GM12878 (cell line): ENCODE measurements around the gene ESR1. TPM values are rescaled to one million over a fixed set of nuclear protein-coding genes. Genes with fewer than 3 reads are reported as not detected.
A peak's percentile ranks its signal among the peaks of the same experiment; 100 is the strongest.

Source experiments
- ATAC-seq: fragments of 200-7000 bp; cut with Tn5 transposase; 3 replicates; pipeline ENCODE4 v1.9.1; 2020; ENCODE audit warnings: mild to moderate bottlenecking, moderate library complexity
- BruUV-seq: library from RNA; stranded (reverse); fragments of 400-500 nt; replicated peaks from 2 replicates; lab custom pipeline; 2021; lab: Mats Ljungman, UMichigan
- CTCF ChIA-PET: fragments of 300-600 bp; sonication (Branson Sonifier 250); formaldehyde crosslinking; extraction: SDS; loops from one replicate; lab custom pipeline; 2021; ENCODE audit warnings: inconsistent platforms; lab: Yijun Ruan, JAX
- POLR2A ChIA-PET: fragments of 350-600 bp; formaldehyde crosslinking; extraction: SDS; loops from one replicate; lab custom pipeline; 2021; ENCODE audit warnings: inconsistent platforms; lab: Charles Lee
- RAD21 ChIA-PET: fragments of 300-600 bp; sonication (Branson Sonifier 250); formaldehyde crosslinking; loops from one replicate; lab custom pipeline; 2023; ENCODE audit warnings: antibody characterized with exemption; ENCODE audit not compliant: unreplicated experiment; lab: Charles Lee
- SMC1A ChIA-PET: fragments of 300-600 bp; sonication (Branson Sonifier 250); formaldehyde crosslinking; loops from one replicate; lab custom pipeline; 2023; ENCODE audit not compliant: unreplicated experiment, uncharacterized antibody; lab: Charles Lee
- DNase-seq: peaks from one replicate; pipeline ENCODE4 v3.0.0-alpha.2; 2011; ENCODE audit warnings: low read depth, low spot score
- FAIRE-seq: peaks from 3 replicates; lab custom pipeline; 2011; peaks lifted over from hg19 to GRCh38; lab: Jason Lieb, UNC
- H2AFZ ChIP-seq: 2 replicates; pipeline ENCODE4 v1.6.0; 2011; ENCODE audit warnings: low read depth, low read length, control low read depth; ENCODE audit not compliant: control insufficient read depth
- H3K27ac ChIP-seq: 2 replicates; pipeline ENCODE4 v1.5.1; 2011; ENCODE audit warnings: control low read depth; ENCODE audit not compliant: control insufficient read depth, insufficient read depth
- H3K27me3 ChIP-seq, 2 experiments: replicated peaks in 1 of 2; 2 replicates each; pipeline versions ENCODE4 v1.6.0 to v1.6.1; 2011; ENCODE audit warnings: low read length in 1 of 2; ENCODE audit not compliant: control insufficient read depth in 2 of 2, insufficient read depth in 2 of 2
- H3K36me3 ChIP-seq, 2 experiments: 2 replicates each; pipeline ENCODE4 v1.5.1; 2011; ENCODE audit warnings: low read length in 1 of 2; ENCODE audit not compliant: control insufficient read depth in 2 of 2, insufficient read depth in 2 of 2
- H3K4me1 ChIP-seq: 2 replicates; pipeline ENCODE4 v1.6.1; 2011; ENCODE audit warnings: mild to moderate bottlenecking, low read length, moderate library complexity, mixed read lengths; ENCODE audit not compliant: control insufficient read depth, insufficient read depth
- H3K4me2 ChIP-seq: 2 replicates; pipeline ENCODE4 v1.6.0; 2011; ENCODE audit warnings: control low read depth; ENCODE audit not compliant: control insufficient read depth, insufficient read depth
- H3K4me3 ChIP-seq: fragments of 200-600 bp; sonication (generic); 2 replicates; pipeline ENCODE4 v1.5.1; 2016
- H3K79me2 ChIP-seq: 2 replicates; pipeline ENCODE4 v1.6.0; 2011; ENCODE audit warnings: low read length; ENCODE audit not compliant: control insufficient read depth, insufficient read depth
- H3K9ac ChIP-seq: 2 replicates; pipeline ENCODE4 v1.8.0; 2011; ENCODE audit warnings: low read length, control low read depth, mixed read lengths; ENCODE audit not compliant: control insufficient read depth, insufficient read depth
- H3K9me3 ChIP-seq: replicated peaks from 3 replicates; pipeline ENCODE4 v1.5.1; 2011; ENCODE audit warnings: mild to moderate bottlenecking, low read length; ENCODE audit not compliant: control insufficient read depth, insufficient read depth
- H4K20me1 ChIP-seq: 2 replicates; pipeline ENCODE4 v1.6.0; 2011; ENCODE audit not compliant: control insufficient read depth, insufficient read depth
- ATF2 ChIP-seq: IDR thresholded peaks from 2 replicates; pipeline ENCODE4 v1.6.1; 2012; ENCODE audit warnings: low read length, inconsistent platforms
- ATF7 ChIP-seq: fragments of 450-650 bp; IDR thresholded peaks from 2 replicates; pipeline ENCODE4 v1.6.1; 2016; ENCODE audit warnings: low read depth, mild to moderate bottlenecking
- BCL11A ChIP-seq: IDR thresholded peaks from 2 replicates; pipeline ENCODE4 v1.6.1; 2011; ENCODE audit warnings: low read depth, low read length
- BMI1 ChIP-seq: fragments of 450-650 bp; IDR thresholded peaks from 2 replicates; pipeline ENCODE4 v1.6.1; 2016; ENCODE audit warnings: mild to moderate bottlenecking, moderate library complexity, borderline replicate concordance
- CREB1 ChIP-seq: IDR thresholded peaks from 2 replicates; pipeline ENCODE4 v1.6.1; 2012; ENCODE audit warnings: low read depth, mild to moderate bottlenecking, inconsistent platforms
- DPF2 ChIP-seq: fragments of 450-650 bp; IDR thresholded peaks from 2 replicates; pipeline ENCODE4 v1.6.1; 2017; ENCODE audit warnings: mild to moderate bottlenecking
- FOXK2 ChIP-seq: fragments of 450-650 bp; IDR thresholded peaks from 2 replicates; pipeline ENCODE4 v1.6.1; 2017; ENCODE audit warnings: mild to moderate bottlenecking, moderate library complexity
- IKZF1 ChIP-seq: fragments of 450-650 bp; conservative IDR thresholded peaks from 2 replicates; pipeline ENCODE4 v1.6.1; 2017; ENCODE audit warnings: antibody characterized with exemption, mild to moderate bottlenecking
- IKZF2 ChIP-seq, 2 experiments: fragments of 450-650 bp; IDR thresholded peaks; 2 replicates each; pipeline ENCODE4 v1.6.1; 2017; ENCODE audit warnings: mild to moderate bottlenecking in 2 of 2, moderate library complexity in 2 of 2
- KAT2A ChIP-seq: conservative IDR thresholded peaks from 2 replicates; pipeline ENCODE4 v1.6.1; 2011; ENCODE audit warnings: low read depth, low read length; ENCODE audit not compliant: control insufficient read depth
- RFX5 ChIP-seq: IDR thresholded peaks from 2 replicates; pipeline ENCODE4 v1.6.1; 2011; ENCODE audit warnings: low read depth, low read length, improper control_type of control experiment
- SKIL ChIP-seq: fragments of 450-650 bp; IDR thresholded peaks from 2 replicates; pipeline ENCODE4 v1.6.1; 2017; ENCODE audit warnings: mild to moderate bottlenecking, low read depth, inconsistent platforms; ENCODE audit not compliant: poor library complexity, severe bottlenecking
- SMARCA5 ChIP-seq: fragments of 450-650 bp; IDR thresholded peaks from 2 replicates; pipeline ENCODE4 v1.6.1; 2017; ENCODE audit warnings: mild to moderate bottlenecking
- TCF3 ChIP-seq: IDR thresholded peaks from 2 replicates; pipeline ENCODE4 v1.6.1; 2012; ENCODE audit warnings: low read depth, mild to moderate bottlenecking, low read length, borderline replicate concordance; ENCODE audit not compliant: insufficient read depth
- USF1 ChIP-seq: IDR thresholded peaks from 2 replicates; pipeline ENCODE4 v1.6.1; 2011; ENCODE audit warnings: borderline replicate concordance, low read depth, mild to moderate bottlenecking, moderate library complexity, mixed read lengths, low read length; ENCODE audit not compliant: insufficient read depth; ENCODE audit errors: extremely low read length
- YY1 ChIP-seq: IDR thresholded peaks from 2 replicates; pipeline ENCODE4 v1.6.1; 2011; ENCODE audit warnings: low read depth, mild to moderate bottlenecking, low read length
- ZBTB4 ChIP-seq: fragments of 450-650 bp; formaldehyde crosslinking; IDR thresholded peaks from 2 replicates; pipeline ENCODE4 v1.4.0; 2022; ENCODE audit warnings: mild to moderate bottlenecking, moderate library complexity
- ZNF217 ChIP-seq: fragments of 450-650 bp; IDR thresholded peaks from 2 replicates; pipeline ENCODE4 v1.6.1; 2017; ENCODE audit warnings: antibody characterized with exemption, mild to moderate bottlenecking
- WGBS: methylation state at CpG from one replicate; pipeline ENCODE4 v1.1.6; 2016; ENCODE audit warnings: low lambda C conversion rate; ENCODE audit not compliant: insufficient replicate concordance, insufficient coverage; ENCODE audit errors: missing lambda C conversion rate; 5-methylcytosine and 5-hydroxymethylcytosine counted together
- in situ Hi-C: fragments of 300-500 bp; cut with MboI; formaldehyde crosslinking; loops from 9 replicates; pipeline ENCODE4 v1.14.3; 2018; ENCODE audit warnings: mixed read lengths
- intact Hi-C: fragments of 100-400 bp; cut with micrococcal nuclease; formaldehyde crosslinking; loops from one replicate; pipeline ENCODE4 v1.14.2; 2022; ENCODE audit not compliant: unreplicated experiment
- polyA plus RNA-seq, 11 experiments: library from polyadenylated mRNA; depleted of rRNA in 4 of 11; unstranded in 6 of 11; stranded (reverse) in 5 of 11; fragments of >200 nt; fragmentation: Nextera tagmentation in 4 of 11; fragmentation: Illumina TruSeq in 1 of 11; extraction: Ambion mirVana in 4 of 11; extraction: Trizol in 1 of 11; gene quantifications; 1 replicate in 1 of 11; 2 replicates in 10 of 11; pipeline versions ENCODE4 v1.2.1 to v1.2.3, GENCODE V29; 2011 to 2016; ENCODE audit warnings: inconsistent platforms in 2 of 11, missing spikeins in 2 of 11, low read depth in 1 of 11
- total RNA-seq, 4 experiments: library from RNA; depleted of rRNA in 3 of 4; stranded (reverse); fragments of >200 nt in 3 of 4; fragmentation: Illumina TruSeq in 1 of 4; extraction: Trizol in 1 of 4; gene quantifications; 2 replicates each; pipeline versions ENCODE4 v1.2.1 to v1.2.3, GENCODE V29; 2013 to 2021

Gene ESR1
- total and polyA plus RNA-seq, 10 of the 15 experiments (the other 5 are each of a cell fraction or from before 2014, with no cell fraction given), result 0.03 to 0.51 (median 0.21) TPM; not detected in 4

GRCh38 chr6:152160346-152160745, 352.9 kb downstream of the ESR1 start:
- H2AFZ ChIP-seq, result no peak overlapping the region
- H3K36me3 ChIP-seq, result peaks cover 0 to 2% of the 10 kb centered on the region in 2 experiments; a peak in 2 of 4 replicates
- peak; percentile 96 for ATAC-seq
- FAIRE-seq, result peak; percentile 72
- WGBS, result 33% methylated on average over 3 of the region's 3 CpGs
- ChIA-PET POLR2A (interaction anchor here (0.7 to 2.2 kb wide), 2 partner anchors 11 to 138 kb away, joined by 4 to 8 read pairs; no protein-coding TSS in a partner anchor), CTCF (interaction anchor here (1.4 to 1.6 kb wide), 2 partner anchors 24 to 469 kb away, joined by 3 to 7 read pairs; no protein-coding TSS in a partner anchor), RAD21 (interaction anchor here (0.9 to 1.5 kb wide), 4 partner anchors 11 to 713 kb away, joined by 3 to 7 read pairs (median 3); no protein-coding TSS in a partner anchor), SMC1A (interaction anchor here (0.6 to 3.0 kb wide), 10 partner anchors 8 to 475 kb away, joined by 3 to 18 read pairs (median 4); no protein-coding TSS in a partner anchor)
- in situ Hi-C loops (no loop called here), intact Hi-C loops (no loop called here)
- BruUV-seq, result no TSS peak
- peaks cover 7% of the 10 kb centered on the region; the same call in 1 of the 2 replicates for H3K4me1 ChIP-seq
- no peak overlapping the region for H3K4me2 ChIP-seq
- H3K79me2 ChIP-seq, result no peaks in the 10 kb centered on the region
- no peaks in the 10 kb centered on the region for H3K27me3 ChIP-seq
- H4K20me1 ChIP-seq, result no peaks in the 10 kb centered on the region
- peak; percentile 69 for DNase-seq
- H3K9ac ChIP-seq, result no peak overlapping the region
- H3K27ac ChIP-seq, result no peak overlapping the region
- H3K9me3 ChIP-seq, result no peaks in the 10 kb centered on the region; the same call in 2 of the 3 replicates
- H3K4me3 ChIP-seq, result no peak overlapping the region
- TF ChIP-seq BMI1, result 0 out of 2 replicates have a peak, but pooled peaks have one; percentile 35
- no peak for TF ChIP-seq KAT2A
- TF ChIP-seq ZBTB4 (CRISPR knock-in tag), result no peak
- TF ChIP-seq BCL11A, result peak; percentile 81
- TF ChIP-seq ZNF217, result peak; percentile 91
- no peak for TF ChIP-seq USF1
- TF ChIP-seq IKZF1, result peak; percentile 83
- TF ChIP-seq CREB1, result peak; percentile 63
- peak; percentile 41; the same call in 1 of the 2 replicates for TF ChIP-seq ATF7
- TF ChIP-seq FOXK2, result no peak
- TF ChIP-seq ATF2, result peak; percentile 79
- TF ChIP-seq SMARCA5, result peak; percentile 89; the same call in 1 of the 2 replicates
- no peak for TF ChIP-seq YY1
- TF ChIP-seq IKZF2 (IDR thresholded peaks at IDR 0.05), result peak; percentile 82 to 87
- TF ChIP-seq DPF2, result peak; percentile 86
- no peak for TF ChIP-seq RFX5
- peak; percentile 95 for TF ChIP-seq TCF3
- TF ChIP-seq SKIL, result peak; percentile 45
